IPS-18c (cell line): ENCODE measurements around the gene LARP6.

Source experiments
- H3K4me3 ChIP-seq: 2 replicates; pipeline ENCODE4 v1.7.0; 2013; ENCODE audit warnings: low read depth, mild to moderate bottlenecking, low read length, moderate library complexity; ENCODE audit not compliant: insufficient read depth
- H3K9me3 ChIP-seq: one replicate; pipeline ENCODE4 v1.6.1; 2013; ENCODE audit warnings: mild to moderate bottlenecking, low read length, moderate library complexity; ENCODE audit not compliant: control insufficient read depth, insufficient read depth

LARP6 gene

DNA sequence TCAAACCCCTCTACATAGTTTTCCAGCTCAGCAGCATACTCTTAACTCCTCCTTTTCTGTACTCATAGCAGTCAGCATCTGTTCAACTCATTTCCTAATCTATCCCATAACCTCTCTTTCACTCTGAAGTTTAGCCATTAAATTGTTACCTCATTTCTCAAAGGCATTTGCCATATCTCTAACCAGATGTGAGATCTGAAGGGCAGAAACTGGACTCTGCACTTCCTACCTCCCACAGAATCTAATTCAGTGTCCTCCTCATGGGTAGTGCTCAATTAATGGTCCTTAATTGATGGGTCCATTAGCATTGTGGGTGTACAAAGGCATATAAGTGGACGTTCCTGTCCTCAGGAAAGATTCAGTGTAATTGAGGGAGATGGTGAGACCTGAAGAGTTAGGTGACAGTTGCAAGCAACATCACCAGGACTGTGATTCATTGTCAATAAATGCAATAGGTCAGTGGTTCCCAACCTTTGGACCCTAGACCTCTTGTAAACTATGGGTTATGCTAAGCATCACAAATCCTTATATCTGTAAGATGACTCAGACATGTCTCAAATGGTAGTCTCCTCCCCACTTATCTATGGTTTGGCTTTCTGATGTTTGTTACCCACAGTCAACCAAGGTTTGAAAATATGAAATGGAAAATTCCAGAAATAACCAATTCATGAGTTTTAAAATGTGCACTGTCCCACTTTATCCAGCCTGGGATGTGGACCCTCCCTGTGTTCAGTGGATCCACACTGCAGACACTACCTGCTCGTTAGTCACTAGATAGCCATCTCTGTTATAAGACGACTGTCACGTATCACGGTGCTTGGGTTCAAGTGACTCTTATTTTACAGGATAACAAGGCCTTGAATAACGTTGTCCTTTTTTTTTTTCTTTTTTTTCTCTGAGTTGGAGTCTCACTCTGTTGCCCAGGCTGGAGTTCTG, 65.6 kb downstream of the LARP6 start:
- no peak overlapping the region for H3K4me3 ChIP-seq
- H3K9me3 ChIP-seq, result no peaks in the 10 kb centered on the region

DNA sequence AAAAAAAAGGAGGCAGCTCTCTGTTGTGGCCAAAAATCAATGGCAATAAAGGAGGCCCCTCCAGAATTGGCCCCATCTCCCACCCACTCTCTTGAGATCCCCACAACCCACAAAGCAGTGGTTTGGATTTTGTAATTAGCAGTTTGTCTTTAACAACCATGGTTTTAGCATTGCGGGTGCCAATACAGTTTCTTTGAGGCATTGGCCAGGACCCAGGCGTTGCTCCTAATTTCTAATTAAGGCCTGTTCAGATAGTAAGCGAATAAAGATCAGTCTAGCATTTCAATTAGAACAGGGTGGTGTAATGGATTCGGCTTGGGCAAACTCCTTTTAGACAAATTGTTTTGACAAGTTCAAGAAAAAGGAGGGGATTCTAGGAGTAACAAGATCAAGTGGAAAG, 67.0 kb downstream of the LARP6 start:
- no peak overlapping the region for H3K4me3 ChIP-seq
- H3K9me3 ChIP-seq, result no peaks in the 10 kb centered on the region

DNA sequence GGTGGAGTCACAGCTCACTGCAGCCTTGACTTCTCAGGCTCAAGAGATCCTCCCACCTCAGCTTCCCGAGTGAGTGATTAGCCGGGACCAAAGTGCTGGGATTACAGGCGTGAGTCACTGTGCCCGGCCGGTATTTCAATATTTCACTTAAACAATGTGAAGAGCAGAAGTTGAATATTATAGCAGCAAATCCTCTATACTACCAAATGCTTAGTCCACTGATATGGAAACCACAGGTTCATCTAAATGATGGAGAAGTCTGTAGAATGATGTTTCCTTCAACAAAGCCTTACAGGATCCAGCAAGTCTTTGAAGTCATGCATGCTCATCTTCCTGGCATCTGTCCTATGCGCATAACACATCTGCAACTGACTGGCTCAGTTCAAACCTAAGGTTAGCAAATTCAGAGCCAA, 70.3 kb downstream of the LARP6 start:
- H3K4me3 ChIP-seq, result no peak overlapping the region

DNA sequence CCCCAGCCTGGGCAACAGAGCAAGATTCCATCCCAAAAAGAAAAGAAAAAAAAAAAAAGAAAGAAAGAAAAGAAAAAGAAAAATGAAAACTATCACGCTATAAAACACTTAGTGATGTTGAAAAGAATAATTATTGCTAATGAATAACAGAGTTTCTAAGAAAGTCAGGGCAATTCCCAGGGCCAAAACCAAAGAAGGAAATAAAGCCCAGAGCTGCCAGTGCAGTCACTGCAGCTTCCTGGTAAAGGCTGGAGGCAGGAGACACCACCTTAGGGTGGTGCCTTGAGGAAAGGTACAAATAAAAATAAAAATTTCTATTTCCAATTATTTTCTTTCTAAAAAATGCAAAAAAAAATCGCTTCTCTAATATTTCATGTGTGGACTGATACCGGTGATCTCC, 70.9 kb downstream of the LARP6 start:
- H3K4me3 ChIP-seq, result no peak overlapping the region
- H3K9me3 ChIP-seq, result peaks cover 2% of the 10 kb centered on the region

More for the DNA sequence above, 70.3 kb downstream of the LARP6 start:
- H3K9me3 ChIP-seq, result peaks cover 2% of the 10 kb centered on the region

DNA sequence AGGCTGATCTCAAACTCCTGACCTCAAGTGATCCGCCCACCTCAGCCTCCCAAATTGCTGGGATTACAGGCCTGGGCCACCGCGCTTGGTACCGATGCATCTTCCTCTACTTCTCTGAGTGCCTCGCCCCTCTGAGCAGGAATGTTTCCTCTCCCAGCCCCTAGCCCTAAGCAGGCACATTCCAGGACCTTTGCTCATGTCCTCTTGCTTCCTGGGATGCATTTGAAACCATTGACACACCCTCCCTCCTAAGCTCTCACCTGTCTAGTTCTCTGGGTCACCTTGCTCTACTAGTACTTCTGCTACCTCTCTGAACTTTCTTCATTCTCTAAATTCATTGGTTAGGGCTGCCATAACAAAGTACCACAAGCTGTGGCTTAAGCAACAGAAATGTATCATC, 72.7 kb downstream of the LARP6 start:
- Histone ChIP-seq H3K9me3 (peaks cover 2% of the 10 kb centered on the region), H3K4me3 (no peak overlapping the region)
